ENCODE results near the gene FEZF1.

DNA sequence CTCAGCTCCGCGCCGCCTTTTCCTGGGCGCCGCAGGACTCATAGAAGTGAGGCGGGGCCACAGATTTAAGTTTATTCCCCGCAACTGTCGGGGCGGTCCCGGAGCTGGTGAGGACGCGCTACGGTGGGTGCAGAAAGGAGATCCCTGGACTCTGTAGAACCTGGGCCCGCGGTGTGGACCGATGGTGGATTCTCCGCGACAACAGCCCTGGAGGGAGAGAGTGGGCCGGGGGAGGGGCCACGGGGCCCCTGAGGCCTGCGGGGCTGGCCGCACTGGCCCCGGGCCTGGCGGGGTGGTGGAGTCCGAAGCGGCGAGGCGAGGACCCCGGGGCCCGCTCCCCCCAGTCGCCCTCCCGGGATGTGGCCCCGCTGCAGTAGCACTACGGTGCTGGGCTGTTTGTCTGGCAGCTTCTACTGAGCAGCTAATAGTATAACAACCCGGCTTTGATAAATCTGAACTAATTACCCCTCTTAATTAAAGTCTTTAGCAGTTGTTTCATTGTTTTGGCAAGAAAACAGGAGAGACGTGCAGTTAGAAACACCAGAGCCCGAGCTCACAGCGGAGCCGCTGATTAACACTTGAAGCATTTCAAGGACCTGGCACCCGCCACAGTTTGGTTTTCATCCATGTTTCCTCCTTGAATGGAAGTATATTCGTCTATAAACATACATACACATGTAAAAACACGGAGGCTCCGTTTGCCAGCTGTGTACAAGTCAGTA is 4.2 kb downstream of the FEZF1 start:
- TF ChIP-seq POLR2AphosphoS5 (IDR thresholded peaks at IDR 0.05; ENCODE audit: low read depth, low read length) (no peak), SIN3A (IDR thresholded peaks at IDR 0.05; ENCODE audit: borderline replicate concordance, insufficient read depth, low read depth, low read length) (no peak), TCF7L2 (IDR thresholded peaks at IDR 0.05; ENCODE audit: low read depth, low read length) (no peak)
- TF ChIP-seq, protein P1, sequence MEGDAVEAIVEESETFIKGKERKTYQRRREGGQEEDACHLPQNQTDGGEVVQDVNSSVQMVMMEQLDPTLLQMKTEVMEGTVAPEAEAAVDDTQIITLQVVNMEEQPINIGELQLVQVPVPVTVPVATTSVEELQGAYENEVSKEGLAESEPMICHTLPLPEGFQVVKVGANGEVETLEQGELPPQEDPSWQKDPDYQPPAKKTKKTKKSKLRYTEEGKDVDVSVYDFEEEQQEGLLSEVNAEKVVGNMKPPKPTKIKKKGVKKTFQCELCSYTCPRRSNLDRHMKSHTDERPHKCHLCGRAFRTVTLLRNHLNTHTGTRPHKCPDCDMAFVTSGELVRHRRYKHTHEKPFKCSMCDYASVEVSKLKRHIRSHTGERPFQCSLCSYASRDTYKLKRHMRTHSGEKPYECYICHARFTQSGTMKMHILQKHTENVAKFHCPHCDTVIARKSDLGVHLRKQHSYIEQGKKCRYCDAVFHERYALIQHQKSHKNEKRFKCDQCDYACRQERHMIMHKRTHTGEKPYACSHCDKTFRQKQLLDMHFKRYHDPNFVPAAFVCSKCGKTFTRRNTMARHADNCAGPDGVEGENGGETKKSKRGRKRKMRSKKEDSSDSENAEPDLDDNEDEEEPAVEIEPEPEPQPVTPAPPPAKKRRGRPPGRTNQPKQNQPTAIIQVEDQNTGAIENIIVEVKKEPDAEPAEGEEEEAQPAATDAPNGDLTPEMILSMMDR (IDR thresholded peaks at IDR 0.05) = no peak
- TF ChIP-seq, protein P2, sequence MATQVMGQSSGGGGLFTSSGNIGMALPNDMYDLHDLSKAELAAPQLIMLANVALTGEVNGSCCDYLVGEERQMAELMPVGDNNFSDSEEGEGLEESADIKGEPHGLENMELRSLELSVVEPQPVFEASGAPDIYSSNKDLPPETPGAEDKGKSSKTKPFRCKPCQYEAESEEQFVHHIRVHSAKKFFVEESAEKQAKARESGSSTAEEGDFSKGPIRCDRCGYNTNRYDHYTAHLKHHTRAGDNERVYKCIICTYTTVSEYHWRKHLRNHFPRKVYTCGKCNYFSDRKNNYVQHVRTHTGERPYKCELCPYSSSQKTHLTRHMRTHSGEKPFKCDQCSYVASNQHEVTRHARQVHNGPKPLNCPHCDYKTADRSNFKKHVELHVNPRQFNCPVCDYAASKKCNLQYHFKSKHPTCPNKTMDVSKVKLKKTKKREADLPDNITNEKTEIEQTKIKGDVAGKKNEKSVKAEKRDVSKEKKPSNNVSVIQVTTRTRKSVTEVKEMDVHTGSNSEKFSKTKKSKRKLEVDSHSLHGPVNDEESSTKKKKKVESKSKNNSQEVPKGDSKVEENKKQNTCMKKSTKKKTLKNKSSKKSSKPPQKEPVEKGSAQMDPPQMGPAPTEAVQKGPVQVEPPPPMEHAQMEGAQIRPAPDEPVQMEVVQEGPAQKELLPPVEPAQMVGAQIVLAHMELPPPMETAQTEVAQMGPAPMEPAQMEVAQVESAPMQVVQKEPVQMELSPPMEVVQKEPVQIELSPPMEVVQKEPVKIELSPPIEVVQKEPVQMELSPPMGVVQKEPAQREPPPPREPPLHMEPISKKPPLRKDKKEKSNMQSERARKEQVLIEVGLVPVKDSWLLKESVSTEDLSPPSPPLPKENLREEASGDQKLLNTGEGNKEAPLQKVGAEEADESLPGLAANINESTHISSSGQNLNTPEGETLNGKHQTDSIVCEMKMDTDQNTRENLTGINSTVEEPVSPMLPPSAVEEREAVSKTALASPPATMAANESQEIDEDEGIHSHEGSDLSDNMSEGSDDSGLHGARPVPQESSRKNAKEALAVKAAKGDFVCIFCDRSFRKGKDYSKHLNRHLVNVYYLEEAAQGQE (IDR thresholded peaks at IDR 0.05; ENCODE audit: insufficient read depth in 1 of 2, low read depth in 2 of 2, low read length in 1 of 2) = no peak
